H9 (cell line): ENCODE results near the gene ADAMTS16. TPM values are rescaled to one million over a fixed set of nuclear protein-coding genes. Genes with fewer than 3 reads are reported as not detected.

Experiments
- DNase-seq: peaks from one replicate; pipeline ENCODE4 v3.0.0-alpha.2; 2017
- H2AFZ ChIP-seq: one replicate; pipeline ENCODE4 v1.6.1; 2013; ENCODE audit warnings: mild to moderate bottlenecking, low read length, control low read depth, moderate library complexity
- H2AK5ac ChIP-seq: 2 replicates; pipeline ENCODE4 v1.6.1; 2013; ENCODE audit warnings: low read length, control low read depth, mixed read lengths; ENCODE audit not compliant: insufficient read length
- H2BK120ac ChIP-seq: one replicate; pipeline ENCODE4 v1.6.1; 2013; ENCODE audit warnings: low read depth, mild to moderate bottlenecking, low read length, control low read depth, inconsistent platforms; ENCODE audit not compliant: poor library complexity, severe bottlenecking
- H2BK12ac ChIP-seq: 2 replicates; pipeline ENCODE4 v1.6.1; 2013; ENCODE audit warnings: low read length, control low read depth, mixed read lengths, low read depth; ENCODE audit not compliant: insufficient read length
- H2BK15ac ChIP-seq: 2 replicates; pipeline ENCODE4 v1.6.1; 2013; ENCODE audit warnings: low read depth, low read length, control low read depth
- H2BK20ac ChIP-seq: one replicate; pipeline ENCODE4 v1.6.1; 2013; ENCODE audit warnings: low read depth, mild to moderate bottlenecking, low read length, control low read depth, inconsistent platforms; ENCODE audit not compliant: poor library complexity, severe bottlenecking
- H2BK5ac ChIP-seq: 2 replicates; pipeline ENCODE4 v1.6.1; 2013; ENCODE audit warnings: low read length, control low read depth, mixed read lengths; ENCODE audit not compliant: insufficient read length
- H3K14ac ChIP-seq: 2 replicates; pipeline ENCODE4 v1.6.1; 2013; ENCODE audit warnings: low read length, control low read depth; ENCODE audit not compliant: insufficient read depth
- H3K18ac ChIP-seq: 2 replicates; pipeline ENCODE4 v1.6.1; 2013; ENCODE audit warnings: low read depth, mild to moderate bottlenecking, mixed read lengths, low read length, control low read depth; ENCODE audit not compliant: insufficient read length
- H3K23ac ChIP-seq: 2 replicates; pipeline ENCODE4 v1.6.1; 2013; ENCODE audit warnings: low read length, control low read depth, mixed read lengths, low read depth; ENCODE audit not compliant: insufficient read length
- H3K23me2 ChIP-seq: 2 replicates; pipeline ENCODE4 v1.6.1; 2013; ENCODE audit warnings: low read depth, mild to moderate bottlenecking, mixed read lengths, low read length, control low read depth; ENCODE audit not compliant: insufficient read length, poor library complexity, severe bottlenecking
- H3K27ac ChIP-seq: 2 replicates; pipeline ENCODE4 v1.5.1; 2013; ENCODE audit warnings: low read length, control low read depth, mixed read lengths, low read depth; ENCODE audit not compliant: insufficient read length
- H3K27me3 ChIP-seq: 2 replicates; pipeline ENCODE4 v1.6.1; 2013; ENCODE audit warnings: low read length, control low read depth, inconsistent platforms; ENCODE audit not compliant: insufficient read depth
- H3K4ac ChIP-seq: 2 replicates; pipeline ENCODE4 v1.6.1; 2013; ENCODE audit warnings: low read depth, mild to moderate bottlenecking, control low read depth, inconsistent platforms, low read length, moderate library complexity
- H3K4me1 ChIP-seq: 2 replicates; pipeline ENCODE4 v1.6.1; 2013; ENCODE audit warnings: low read length, control low read depth, inconsistent platforms; ENCODE audit not compliant: insufficient read depth
- H3K4me2 ChIP-seq: 2 replicates; pipeline ENCODE4 v1.6.1; 2013; ENCODE audit warnings: low read length, control low read depth, mixed read lengths; ENCODE audit not compliant: insufficient read length, insufficient read depth
- H3K56ac ChIP-seq: 2 replicates; pipeline ENCODE4 v1.6.1; 2013; ENCODE audit warnings: low read depth, mild to moderate bottlenecking, mixed read lengths, low read length, control low read depth; ENCODE audit not compliant: insufficient read length
- H3K79me1 ChIP-seq: 2 replicates; pipeline ENCODE4 v1.6.1; 2013; ENCODE audit warnings: low read depth, mild to moderate bottlenecking, moderate library complexity, low read length, control low read depth, inconsistent platforms; ENCODE audit not compliant: insufficient read depth, poor library complexity, severe bottlenecking
- H3K79me2 ChIP-seq: 2 replicates; pipeline ENCODE4 v1.6.1; 2013; ENCODE audit warnings: low read length, control low read depth, inconsistent platforms; ENCODE audit not compliant: insufficient read depth
- H3K9ac ChIP-seq: 2 replicates; pipeline ENCODE4 v1.6.1; 2013; ENCODE audit warnings: low read length, control low read depth, mixed read lengths; ENCODE audit not compliant: insufficient read length; ENCODE audit errors: extremely low read depth
- H3K9me3 ChIP-seq: one replicate; pipeline ENCODE4 v1.6.1; 2013; ENCODE audit warnings: low read depth, low read length, inconsistent platforms; ENCODE audit not compliant: control insufficient read depth
- H3T11ph ChIP-seq: one replicate; pipeline ENCODE4 v1.6.1; 2013; ENCODE audit warnings: mild to moderate bottlenecking, low read length, control low read depth, inconsistent platforms
- H4K20me1 ChIP-seq: one replicate; pipeline ENCODE4 v1.6.1; 2013; ENCODE audit not compliant: control insufficient read depth, insufficient read length, insufficient read depth
- H4K5ac ChIP-seq: 2 replicates; pipeline ENCODE4 v1.6.1; 2013; ENCODE audit warnings: low read depth, mild to moderate bottlenecking, mixed read lengths, low read length, control low read depth; ENCODE audit not compliant: insufficient read length
- H4K8ac ChIP-seq: replicated peaks from 2 replicates; pipeline ENCODE4 v1.6.1; 2013; ENCODE audit warnings: low read length, control low read depth, mixed read lengths, low read depth; ENCODE audit not compliant: insufficient read length
- H4K91ac ChIP-seq: 2 replicates; pipeline ENCODE4 v1.6.1; 2013; ENCODE audit warnings: low read depth, mild to moderate bottlenecking, moderate library complexity, mixed read lengths, low read length, control low read depth; ENCODE audit not compliant: insufficient read length
- H3K27ac Mint-ChIP-seq, 3 experiments: 2 replicates in 2 of 3; 3 replicates in 1 of 3; pipeline ENCODE4 v1.8.0; 2020 to 2021; ENCODE audit warnings: mixed read lengths in 3 of 3, mild to moderate bottlenecking in 1 of 3, moderate library complexity in 1 of 3
- H3K27me3 Mint-ChIP-seq: 2 replicates; pipeline ENCODE4 v1.8.0; 2021; ENCODE audit warnings: low read depth, mild to moderate bottlenecking, moderate library complexity, mixed read lengths
- H3K36me3 Mint-ChIP-seq, 3 experiments: 2 replicates in 2 of 3; 3 replicates in 1 of 3; pipeline ENCODE4 v1.8.0; 2020 to 2021; ENCODE audit warnings: low read depth in 3 of 3, mixed read lengths in 3 of 3; ENCODE audit not compliant: insufficient read depth in 1 of 3
- H3K4me1 Mint-ChIP-seq, 2 experiments: 2 replicates each; pipeline ENCODE4 v1.8.0; 2020; ENCODE audit warnings: mixed read lengths in 2 of 2
- H3K4me3 Mint-ChIP-seq, 2 experiments: 2 replicates in 1 of 2; 3 replicates in 1 of 2; pipeline ENCODE4 v1.8.0; 2020 to 2021; ENCODE audit warnings: mild to moderate bottlenecking in 2 of 2, mixed read lengths in 2 of 2, moderate library complexity in 1 of 2
- H3K9me3 Mint-ChIP-seq, 2 experiments: 2 replicates in 1 of 2; 3 replicates in 1 of 2; pipeline ENCODE4 v1.8.0; 2020; ENCODE audit warnings: mild to moderate bottlenecking in 2 of 2, mixed read lengths in 2 of 2, moderate library complexity in 1 of 2
- WGBS: extraction: QIAGEN DNeasy Blood & Tissue Kit; methylation state at CpG from one replicate; pipeline ENCODE4 v1.1.7; 2013; ENCODE audit warnings: missing lambda C conversion rate, low lambda C conversion rate, mixed read lengths; ENCODE audit not compliant: insufficient read length; ENCODE audit errors: extremely low coverage; 5-methylcytosine and 5-hydroxymethylcytosine counted together
- total RNA-seq: library from RNA; stranded (reverse); gene quantifications from 2 replicates; pipeline ENCODE4 v1.2.1, GENCODE V29; 2021
- TF ChIP-seq, protein P1 (sequence below): fragments of 200-600 bp; sonication (generic); conservative IDR thresholded peaks from 3 replicates; pipeline ENCODE4 v1.8.0; 2021; ENCODE audit warnings: antibody characterized with exemption, mild to moderate bottlenecking

The ADAMTS16 gene
- total RNA-seq, 1 experiment from 2014 or later: 4.5 TPM

DNA sequence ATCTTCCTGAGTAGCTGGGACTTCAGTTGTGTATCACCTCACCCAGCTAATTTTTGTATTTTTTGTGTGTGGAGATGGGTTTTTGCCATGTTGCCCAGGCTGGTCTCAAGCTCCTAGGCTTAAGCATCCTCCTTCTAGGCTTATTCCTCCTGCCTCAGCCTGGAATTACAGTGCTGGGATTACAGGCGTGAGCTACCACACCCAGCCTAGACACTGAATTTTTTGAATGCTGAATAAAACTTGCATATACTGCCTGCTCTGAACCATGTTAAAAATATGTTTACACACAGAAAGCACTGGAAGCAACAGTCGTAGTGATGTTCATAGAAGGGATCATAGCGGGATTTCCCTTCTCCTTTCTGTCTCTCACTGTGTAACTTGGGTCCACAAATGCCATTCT lies 161.0 kb downstream of the ADAMTS16 start:
- H4K91ac ChIP-seq: no peak overlapping the region
- no peak overlapping the region for H3K27ac Mint-ChIP-seq
- no peaks in the 10 kb centered on the region for H3K79me2 ChIP-seq
- no peak overlapping the region for H3K4ac ChIP-seq
- H3K27ac ChIP-seq: no peak overlapping the region
- no peak overlapping the region for H4K5ac ChIP-seq
- WGBS: no CpG with 5 or more reads among the region's 3 CpGs
- H4K20me1 ChIP-seq: no peaks in the 10 kb centered on the region
- DNase-seq: no peak
- no peaks in the 10 kb centered on the region; the same call in 1 of the 2 replicates for H3K4me1 ChIP-seq
- no peak overlapping the region for H3K23ac ChIP-seq
- no peak overlapping the region for H3K14ac ChIP-seq
- H3K4me2 ChIP-seq: no peak overlapping the region
- no peak overlapping the region for H2AFZ ChIP-seq
- no peak overlapping the region for H3T11ph ChIP-seq
- no peak overlapping the region for H3K4me3 Mint-ChIP-seq
- H3K4me1 Mint-ChIP-seq: peaks cover 3 to 8% of the 10 kb centered on the region in 2 experiments; a peak in 2 of 4 replicates
- no peak overlapping the region for H4K8ac ChIP-seq
- H2BK12ac ChIP-seq: no peak overlapping the region
- H3K79me1 ChIP-seq: no peaks in the 10 kb centered on the region
- no peak overlapping the region for H3K9ac ChIP-seq
- H3K9me3 ChIP-seq: peaks cover 6% of the 10 kb centered on the region
- H3K56ac ChIP-seq: no peak overlapping the region
- H3K9me3 Mint-ChIP-seq: peaks cover 8 to 13% of the 10 kb centered on the region in 2 experiments; a peak in 4 of 5 replicates
- H2BK5ac ChIP-seq: no peak overlapping the region
- H3K36me3 Mint-ChIP-seq: peaks cover 7 to 19% (median 12%) of the 10 kb centered on the region in 3 experiments
- TF ChIP-seq, protein P1, sequence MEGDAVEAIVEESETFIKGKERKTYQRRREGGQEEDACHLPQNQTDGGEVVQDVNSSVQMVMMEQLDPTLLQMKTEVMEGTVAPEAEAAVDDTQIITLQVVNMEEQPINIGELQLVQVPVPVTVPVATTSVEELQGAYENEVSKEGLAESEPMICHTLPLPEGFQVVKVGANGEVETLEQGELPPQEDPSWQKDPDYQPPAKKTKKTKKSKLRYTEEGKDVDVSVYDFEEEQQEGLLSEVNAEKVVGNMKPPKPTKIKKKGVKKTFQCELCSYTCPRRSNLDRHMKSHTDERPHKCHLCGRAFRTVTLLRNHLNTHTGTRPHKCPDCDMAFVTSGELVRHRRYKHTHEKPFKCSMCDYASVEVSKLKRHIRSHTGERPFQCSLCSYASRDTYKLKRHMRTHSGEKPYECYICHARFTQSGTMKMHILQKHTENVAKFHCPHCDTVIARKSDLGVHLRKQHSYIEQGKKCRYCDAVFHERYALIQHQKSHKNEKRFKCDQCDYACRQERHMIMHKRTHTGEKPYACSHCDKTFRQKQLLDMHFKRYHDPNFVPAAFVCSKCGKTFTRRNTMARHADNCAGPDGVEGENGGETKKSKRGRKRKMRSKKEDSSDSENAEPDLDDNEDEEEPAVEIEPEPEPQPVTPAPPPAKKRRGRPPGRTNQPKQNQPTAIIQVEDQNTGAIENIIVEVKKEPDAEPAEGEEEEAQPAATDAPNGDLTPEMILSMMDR: no peak
- H3K27me3 ChIP-seq: no peaks in the 10 kb centered on the region
- no peak overlapping the region for H3K18ac ChIP-seq
- no peak overlapping the region for H2BK20ac ChIP-seq
- no peak overlapping the region for H2BK120ac ChIP-seq
- no peak overlapping the region for H2AK5ac ChIP-seq
- no peaks in the 10 kb centered on the region for H3K23me2 ChIP-seq
- no peak overlapping the region for H2BK15ac ChIP-seq
- H3K27me3 Mint-ChIP-seq: no peaks in the 10 kb centered on the region
